ENCODE data around the gene SH3PXD2A. TPM values are rescaled to one million over a fixed set of nuclear protein-coding genes. Genes with fewer than 3 reads are reported as not detected.

Gene SH3PXD2A
- total RNA-seq, 4 donors from 2014 or later = 55.7 to 71.8 (median 66.8) TPM

- no peak for TF ChIP-seq EP300 (IDR thresholded peaks at IDR 0.05)
- no peak for TF ChIP-seq POLR2A (IDR thresholded peaks at IDR 0.05)
- no peak for TF ChIP-seq CTCF (IDR thresholded peaks at IDR 0.05)
- no peak for TF ChIP-seq POLR2AphosphoS5 (IDR thresholded peaks at IDR 0.05)
- DNase-seq (ENCODE audit: low spot score in 2 of 2) = no peak
- 80% methylated on average over 7 of the region's 7 CpGs for WGBS
These were observed 294.5 kb downstream of the SH3PXD2A start for GRCh38 chr10:103560886-103561285.

GRCh38 chr10:103559776-103560175 lies 295.6 kb downstream of the SH3PXD2A start:
- 93% methylated on average over 9 of the region's 9 CpGs for WGBS

More at GRCh38 chr10:103560886-103561285, 294.5 kb downstream of the SH3PXD2A start:
- no peaks in the 10 kb centered on the region for H3K36me3 ChIP-seq
- peaks cover 2% of the 10 kb centered on the region for H3K4me1 ChIP-seq
- no peaks in the 10 kb centered on the region for H3K9me3 ChIP-seq
- no peak overlapping the region for H3K4me3 ChIP-seq
- peaks cover 12% of the 10 kb centered on the region for H3K27me3 ChIP-seq
- H3K27ac ChIP-seq = no peak overlapping the region

GRCh38 chr10:103558911-103559310 lies 296.5 kb downstream of the SH3PXD2A start:
- Histone ChIP-seq H3K27me3 (peaks cover 9% of the 10 kb centered on the region), H3K36me3 (no peaks in the 10 kb centered on the region), H3K4me3 (no peak overlapping the region), H3K9me3 (no peaks in the 10 kb centered on the region), H3K27ac (no peak overlapping the region), H3K4me1 (peaks cover 13% of the 10 kb centered on the region)
- WGBS = 84% methylated on average over 9 of the region's 9 CpGs
- DNase-seq (ENCODE audit: low spot score in 2 of 2) = no peak
- TF ChIP-seq EP300 (IDR thresholded peaks at IDR 0.05) (no peak), CTCF (IDR thresholded peaks at IDR 0.05) (no peak), POLR2AphosphoS5 (IDR thresholded peaks at IDR 0.05) (no peak), POLR2A (IDR thresholded peaks at IDR 0.05) (no peak)

More at GRCh38 chr10:103559776-103560175, 295.6 kb downstream of the SH3PXD2A start:
- Histone ChIP-seq H3K27me3 (peaks cover 9% of the 10 kb centered on the region), H3K36me3 (no peaks in the 10 kb centered on the region), H3K9me3 (no peaks in the 10 kb centered on the region), H3K4me3 (no peak overlapping the region), H3K4me1 (peaks cover 11% of the 10 kb centered on the region), H3K27ac (no peak overlapping the region)
- no peak for TF ChIP-seq POLR2AphosphoS5 (IDR thresholded peaks at IDR 0.05)
- TF ChIP-seq POLR2A (IDR thresholded peaks at IDR 0.05) = no peak
- TF ChIP-seq CTCF (IDR thresholded peaks at IDR 0.05) = no peak
- no peak for TF ChIP-seq EP300 (IDR thresholded peaks at IDR 0.05)
- DNase-seq (ENCODE audit: low spot score in 2 of 2) = no peak

GRCh38 chr10:103557455-103557854 lies 297.9 kb downstream of the SH3PXD2A start:
- Histone ChIP-seq H3K9me3 (no peaks in the 10 kb centered on the region), H3K4me1 (peaks cover 13% of the 10 kb centered on the region), H3K27ac (no peak overlapping the region), H3K36me3 (no peaks in the 10 kb centered on the region), H3K4me3 (no peak overlapping the region), H3K27me3 (peaks cover 9% of the 10 kb centered on the region)
- 88% methylated on average over 9 of the region's 10 CpGs for WGBS
- no peak for DNase-seq (ENCODE audit: low spot score in 2 of 2)
- TF ChIP-seq EP300 (IDR thresholded peaks at IDR 0.05) (no peak), POLR2A (IDR thresholded peaks at IDR 0.05) (no peak), POLR2AphosphoS5 (IDR thresholded peaks at IDR 0.05) (no peak)

- Histone ChIP-seq H3K36me3 (no peaks in the 10 kb centered on the region), H3K4me1 (peaks cover 13% of the 10 kb centered on the region), H3K27me3 (peaks cover 9% of the 10 kb centered on the region), H3K27ac (no peak overlapping the region), H3K4me3 (no peak overlapping the region), H3K9me3 (no peaks in the 10 kb centered on the region)
- WGBS = 93% methylated on average over 12 of the region's 12 CpGs
- TF ChIP-seq CTCF (IDR thresholded peaks at IDR 0.05) = no peak
- TF ChIP-seq EP300 (IDR thresholded peaks at IDR 0.05) = no peak
- TF ChIP-seq POLR2A (IDR thresholded peaks at IDR 0.05) = no peak
- TF ChIP-seq POLR2AphosphoS5 (IDR thresholded peaks at IDR 0.05) = no peak
- no peak for DNase-seq (ENCODE audit: low spot score in 2 of 2)
These were observed 298.9 kb downstream of the SH3PXD2A start for GRCh38 chr10:103556383-103557007.
